GM13976 (cell line): ENCODE data around the gene PERM1.
"Not testable (repeated sequence)": the region's sequence is repeated elsewhere in the genome, so short reads cannot be mapped to it uniquely, and the experiment has no call there.

Experiments
- DNase-seq: peaks from one replicate; pipeline ENCODE4 v3.0.0; 2012; ENCODE audit warnings: low spot score
- in situ Hi-C: fragments of 300-500 bp; cut with MboI; formaldehyde crosslinking; loops from one replicate; pipeline ENCODE4 v1.12.0; 2022; ENCODE audit warnings: low sequenced_read_pairs, mixed read lengths, inconsistent platforms; ENCODE audit not compliant: unreplicated experiment
- TF ChIP-seq, protein P1 (sequence below): IDR thresholded peaks from 2 replicates; pipeline ENCODE4 v1.5.1; 2012; ENCODE audit warnings: borderline replicate concordance, mild to moderate bottlenecking; ENCODE audit not compliant: insufficient read depth; ENCODE audit errors: extremely low read depth, missing control alignments, control extremely low read depth

The PERM1 gene

DNA sequence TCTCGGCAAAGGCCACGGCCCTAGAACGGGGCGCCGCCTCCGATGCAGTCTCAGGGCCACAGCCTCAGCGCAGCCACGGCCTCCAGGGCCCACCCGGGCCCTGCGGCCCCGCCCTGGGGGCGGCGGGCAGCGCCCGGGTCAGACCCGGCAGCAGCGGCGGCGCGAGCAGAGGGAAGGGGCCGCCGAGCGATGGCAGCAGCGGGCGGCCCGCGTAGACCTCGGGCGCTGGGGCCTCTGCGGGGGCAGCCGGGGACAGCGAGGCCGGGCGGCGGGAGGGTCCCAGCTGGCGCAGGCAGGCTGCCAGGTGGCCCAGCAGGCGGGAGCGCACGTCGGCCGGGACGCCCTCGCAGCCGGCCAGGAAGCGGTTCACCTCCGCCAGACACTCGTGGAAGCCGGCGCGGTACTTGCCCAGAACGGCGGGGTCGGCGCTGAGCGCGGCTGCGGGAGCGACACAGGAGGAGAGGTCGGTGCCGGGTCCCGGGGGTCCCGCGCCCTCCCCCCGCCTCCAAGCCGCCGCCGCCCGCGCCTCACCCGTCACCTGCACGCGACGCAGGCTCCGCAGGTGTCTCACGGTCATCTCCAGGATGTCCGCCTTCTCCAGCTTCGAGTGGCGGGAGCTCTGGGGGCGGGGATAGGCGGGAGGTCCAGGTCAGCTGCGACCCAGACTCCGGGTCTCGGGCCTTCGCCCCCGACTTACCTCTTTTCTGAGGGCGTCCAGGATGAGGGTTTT is 17.3 kb upstream of the PERM1 start:
- peak; percentile 59 for DNase-seq
- TF ChIP-seq, protein P1, sequence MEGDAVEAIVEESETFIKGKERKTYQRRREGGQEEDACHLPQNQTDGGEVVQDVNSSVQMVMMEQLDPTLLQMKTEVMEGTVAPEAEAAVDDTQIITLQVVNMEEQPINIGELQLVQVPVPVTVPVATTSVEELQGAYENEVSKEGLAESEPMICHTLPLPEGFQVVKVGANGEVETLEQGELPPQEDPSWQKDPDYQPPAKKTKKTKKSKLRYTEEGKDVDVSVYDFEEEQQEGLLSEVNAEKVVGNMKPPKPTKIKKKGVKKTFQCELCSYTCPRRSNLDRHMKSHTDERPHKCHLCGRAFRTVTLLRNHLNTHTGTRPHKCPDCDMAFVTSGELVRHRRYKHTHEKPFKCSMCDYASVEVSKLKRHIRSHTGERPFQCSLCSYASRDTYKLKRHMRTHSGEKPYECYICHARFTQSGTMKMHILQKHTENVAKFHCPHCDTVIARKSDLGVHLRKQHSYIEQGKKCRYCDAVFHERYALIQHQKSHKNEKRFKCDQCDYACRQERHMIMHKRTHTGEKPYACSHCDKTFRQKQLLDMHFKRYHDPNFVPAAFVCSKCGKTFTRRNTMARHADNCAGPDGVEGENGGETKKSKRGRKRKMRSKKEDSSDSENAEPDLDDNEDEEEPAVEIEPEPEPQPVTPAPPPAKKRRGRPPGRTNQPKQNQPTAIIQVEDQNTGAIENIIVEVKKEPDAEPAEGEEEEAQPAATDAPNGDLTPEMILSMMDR, result no peak
- in situ Hi-C loops, result no loop called here

DNA sequence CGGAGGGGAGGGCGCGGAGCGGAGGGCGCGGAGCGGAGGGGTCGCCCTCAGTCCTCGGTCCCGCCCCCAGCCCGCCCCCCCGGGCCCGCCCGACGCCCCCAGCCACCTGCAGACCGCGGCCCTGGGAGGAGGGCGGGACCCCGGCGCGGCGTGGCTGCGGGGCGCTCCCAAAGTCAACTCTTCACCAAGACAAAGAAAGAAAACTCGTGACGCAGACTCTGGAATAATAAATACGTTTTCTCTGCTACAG is 16.8 kb upstream of the PERM1 start:
- TF ChIP-seq, protein P1, result no peak
- in situ Hi-C loops, result no loop called here
- no peak for DNase-seq

DNA sequence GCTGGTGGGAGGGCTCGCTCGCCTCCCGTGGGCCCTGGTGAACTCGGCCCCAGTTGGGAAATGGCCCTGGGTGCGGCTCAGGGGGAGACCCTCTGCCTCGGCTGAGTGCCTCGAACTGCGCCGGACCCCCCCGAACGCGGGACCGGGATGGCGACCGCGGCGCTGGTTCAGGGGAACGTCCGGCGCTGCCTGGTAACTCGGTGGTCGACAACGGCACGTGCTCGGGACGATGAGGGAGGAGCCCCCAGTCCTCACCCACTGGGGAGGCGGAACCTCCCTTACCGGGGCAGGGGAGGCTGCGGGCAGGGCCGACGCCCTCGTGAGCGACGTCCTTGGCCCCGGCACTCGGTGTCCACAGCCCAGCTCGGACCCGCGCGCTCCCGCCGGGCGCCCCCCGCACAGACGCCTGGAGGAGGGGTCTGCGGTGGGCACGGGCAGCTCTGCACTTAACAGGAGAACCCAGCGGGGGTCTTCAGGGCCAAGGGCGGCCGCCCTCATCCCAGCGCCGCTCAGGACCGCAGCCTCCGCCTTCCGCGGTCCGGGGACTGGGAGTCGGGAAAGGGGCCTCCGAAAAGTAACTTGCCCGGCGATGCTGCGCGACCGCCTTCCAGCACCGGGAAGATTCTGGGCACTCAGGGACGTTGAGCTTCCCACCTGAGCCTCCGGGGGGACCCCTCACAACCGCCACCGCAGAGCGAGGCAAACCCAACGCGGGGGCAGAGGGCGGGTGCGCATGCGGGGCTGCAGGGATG is 16.3 kb upstream of the PERM1 start:
- in situ Hi-C loops, result no loop called here
- DNase-seq, result no peak
- TF ChIP-seq, protein P1, result no peak

DNA sequence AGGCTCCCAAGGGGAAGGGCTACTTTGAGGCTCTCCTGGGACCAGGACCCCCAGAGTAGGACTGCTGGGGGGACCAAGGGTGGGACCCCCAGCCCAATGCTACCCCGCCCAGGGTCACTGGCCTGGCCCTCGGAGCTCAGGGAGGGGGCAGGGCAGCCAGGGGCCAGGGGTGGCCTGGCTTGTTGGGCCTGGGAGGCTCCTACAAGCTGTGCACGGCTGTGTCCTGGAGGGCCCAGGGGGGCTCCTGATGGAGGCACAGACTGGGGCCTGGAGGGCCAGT is 15.8 kb upstream of the PERM1 start:
- TF ChIP-seq, protein P1, result no peak
- in situ Hi-C loops, result no loop called here
- no peak for DNase-seq

DNA sequence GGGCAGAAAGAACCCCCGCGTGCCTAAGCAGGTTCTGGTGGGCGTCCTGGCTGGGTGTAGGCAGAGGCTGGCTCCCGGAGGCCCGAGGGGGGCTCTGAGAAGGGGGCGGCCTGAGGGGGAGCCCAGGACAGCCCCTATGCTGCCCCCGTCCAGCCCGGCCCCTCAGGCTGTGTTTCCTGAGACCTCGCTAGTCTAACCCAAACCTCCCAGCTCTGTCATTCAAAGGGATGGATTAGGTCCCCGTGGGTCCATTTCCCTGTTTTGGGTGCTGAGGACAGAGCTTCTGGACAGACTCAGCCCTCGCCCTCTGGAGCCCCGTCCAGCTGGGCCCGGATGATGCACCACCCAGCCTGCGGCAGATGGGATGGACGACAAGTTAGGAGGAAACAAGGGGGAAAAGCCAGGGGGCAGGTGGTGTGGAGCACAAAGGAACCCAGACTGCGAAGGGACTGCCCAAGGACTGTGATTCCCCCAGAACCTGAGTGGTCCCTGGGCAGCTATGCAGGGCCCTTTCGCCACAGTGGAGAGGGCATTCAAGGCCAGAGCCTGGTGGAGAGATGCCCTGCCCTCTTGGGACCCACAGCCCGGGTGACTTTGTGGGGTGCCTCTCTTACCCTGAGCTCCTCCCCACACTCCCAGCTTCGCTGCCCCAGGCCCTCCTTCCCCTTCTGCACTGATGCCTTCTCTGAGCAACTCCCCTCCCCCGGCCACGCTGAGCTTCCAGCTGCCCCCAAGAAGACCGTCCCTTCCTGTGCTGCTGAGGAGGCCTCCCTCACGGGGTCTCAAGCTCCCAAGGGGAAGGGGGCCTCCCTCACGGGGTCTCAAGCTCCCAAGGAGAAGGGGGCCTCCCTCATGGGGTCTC is 15.2 kb upstream of the PERM1 start:
- TF ChIP-seq, protein P1, result no peak
- no peak for DNase-seq
- in situ Hi-C loops, result no loop called here

DNA sequence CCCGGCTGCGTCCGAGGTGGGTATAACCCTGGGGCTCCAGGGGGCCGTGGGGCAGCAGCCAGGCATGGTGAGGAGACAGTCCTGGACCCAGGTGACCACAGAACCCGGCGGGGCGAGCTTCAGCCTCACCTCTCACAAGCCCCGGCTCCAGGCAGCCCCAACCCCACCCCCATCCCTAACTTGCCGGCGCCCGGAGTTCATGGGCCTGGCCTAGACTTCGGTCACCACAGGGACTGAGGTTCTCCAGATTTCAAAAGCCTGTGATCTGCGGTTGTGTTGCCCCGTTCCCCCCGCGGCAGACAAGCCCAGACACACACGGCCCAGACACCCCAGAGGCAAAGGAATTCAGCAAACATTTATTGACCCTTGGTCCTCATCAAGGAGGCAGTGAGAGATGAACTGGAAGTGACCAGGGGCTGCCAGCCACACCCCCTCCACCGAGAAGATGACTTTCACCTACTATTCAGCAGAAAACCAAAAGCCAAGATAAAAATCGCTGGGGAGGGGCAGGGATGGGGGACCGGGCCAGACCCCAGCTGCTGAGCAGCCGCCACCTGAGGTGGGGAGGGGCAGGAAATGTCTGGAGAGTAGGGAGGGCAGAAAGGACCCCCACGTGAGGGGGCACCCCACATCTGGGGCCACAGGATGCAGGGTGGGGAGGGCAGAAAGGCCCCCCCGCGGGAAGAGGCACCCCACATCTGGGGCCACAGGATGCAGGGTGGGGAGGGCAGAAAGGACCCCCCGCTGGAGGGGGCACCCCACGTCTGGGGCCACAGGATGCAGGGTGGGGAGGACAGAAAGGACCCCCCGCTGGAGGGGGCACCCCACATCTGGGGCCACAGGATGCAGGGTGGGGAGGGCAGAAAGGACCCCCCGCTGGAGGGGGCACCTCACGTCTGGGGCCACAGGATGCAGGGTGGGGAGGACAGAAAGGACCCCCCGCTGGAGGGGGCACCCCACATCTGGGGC is 14.1 kb upstream of the PERM1 start:
- TF ChIP-seq, protein P1, result no peak
- DNase-seq, result no peak
- in situ Hi-C loops, result no loop called here

DNA sequence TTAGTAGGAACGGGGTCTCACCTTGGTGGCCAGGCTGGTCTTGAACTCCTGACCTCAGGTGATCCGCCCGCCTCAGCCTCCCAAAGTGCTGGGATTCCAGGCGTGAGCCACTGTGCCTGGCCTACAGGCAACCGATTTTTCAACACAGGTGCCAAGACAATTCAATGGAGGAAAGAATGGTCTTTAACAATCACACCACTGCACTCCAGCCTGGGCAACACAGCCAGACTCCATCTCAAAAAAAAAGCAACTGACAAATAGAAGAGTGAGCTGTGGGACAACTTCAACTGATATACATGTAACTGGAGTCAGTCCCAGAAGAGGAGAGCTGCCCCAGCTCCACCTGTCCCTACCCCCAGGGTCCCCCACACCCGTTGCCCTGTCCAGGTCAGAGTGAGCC is 12.7 kb upstream of the PERM1 start:
- DNase-seq, in situ Hi-C loops: not testable (repeated sequence)
